ES-I3 (cell line): ENCODE data around the gene KLK7.
A peak's percentile ranks its signal among the peaks of the same experiment; 100 is the strongest.
"Not testable (repeated sequence)": the region's sequence is repeated elsewhere in the genome, so short reads cannot be mapped to it uniquely, and the experiment has no call there.

Source experiments
- H3K36me3 ChIP-seq: 2 replicates; pipeline ENCODE4 v1.6.1; 2013; ENCODE audit warnings: mild to moderate bottlenecking, low read length, control low read depth, moderate library complexity; ENCODE audit not compliant: insufficient read depth
- H3K4me1 ChIP-seq: 2 replicates; pipeline ENCODE4 v1.6.1; 2013; ENCODE audit warnings: mild to moderate bottlenecking, control low read depth, low read length; ENCODE audit not compliant: insufficient read depth
- H3K9ac ChIP-seq: 2 replicates; pipeline ENCODE4 v1.6.1; 2013; ENCODE audit warnings: low read depth, mild to moderate bottlenecking, low read length, moderate library complexity
- H3K9me3 ChIP-seq: 2 replicates; pipeline ENCODE4 v1.6.1; 2013; ENCODE audit warnings: mild to moderate bottlenecking, low read length, moderate library complexity; ENCODE audit not compliant: control insufficient read depth, insufficient read depth

KLK7 gene

DNA sequence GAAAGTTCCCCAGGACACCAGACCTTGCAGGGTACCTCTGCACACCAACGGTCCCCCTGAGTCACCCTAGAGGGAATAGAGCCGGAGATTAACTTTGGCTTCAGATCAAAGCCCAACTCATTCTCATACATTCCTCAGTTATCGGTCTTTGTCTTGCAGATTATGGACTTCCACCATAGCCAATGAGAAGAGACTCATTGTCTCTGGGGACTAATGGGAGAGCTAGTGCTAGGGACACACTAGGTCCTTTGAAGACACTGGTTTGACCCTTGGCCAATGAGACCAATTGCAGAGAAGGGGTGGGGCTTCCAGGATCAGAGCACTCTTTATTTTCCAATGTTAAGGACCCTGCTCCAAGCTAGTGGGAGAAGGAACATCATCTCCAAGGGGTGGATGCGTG lies 6.1 kb downstream of the KLK7 start:
- Histone ChIP-seq H3K9ac (no peak overlapping the region), H3K4me1 (peaks cover 14% of the 10 kb centered on the region), H3K36me3 (no peaks in the 10 kb centered on the region)

GRCh38 chr19:50975766-50976165 lies 8.0 kb downstream of the KLK7 start:
- Histone ChIP-seq H3K4me1 (peaks cover 14% of the 10 kb centered on the region), H3K9ac (no peak overlapping the region; the same call in 1 of the 2 replicates), H3K9me3 (no peaks in the 10 kb centered on the region), H3K36me3 (no peaks in the 10 kb centered on the region)

More for the DNA sequence above, 6.1 kb downstream of the KLK7 start:
- no peaks in the 10 kb centered on the region for H3K9me3 ChIP-seq

DNA sequence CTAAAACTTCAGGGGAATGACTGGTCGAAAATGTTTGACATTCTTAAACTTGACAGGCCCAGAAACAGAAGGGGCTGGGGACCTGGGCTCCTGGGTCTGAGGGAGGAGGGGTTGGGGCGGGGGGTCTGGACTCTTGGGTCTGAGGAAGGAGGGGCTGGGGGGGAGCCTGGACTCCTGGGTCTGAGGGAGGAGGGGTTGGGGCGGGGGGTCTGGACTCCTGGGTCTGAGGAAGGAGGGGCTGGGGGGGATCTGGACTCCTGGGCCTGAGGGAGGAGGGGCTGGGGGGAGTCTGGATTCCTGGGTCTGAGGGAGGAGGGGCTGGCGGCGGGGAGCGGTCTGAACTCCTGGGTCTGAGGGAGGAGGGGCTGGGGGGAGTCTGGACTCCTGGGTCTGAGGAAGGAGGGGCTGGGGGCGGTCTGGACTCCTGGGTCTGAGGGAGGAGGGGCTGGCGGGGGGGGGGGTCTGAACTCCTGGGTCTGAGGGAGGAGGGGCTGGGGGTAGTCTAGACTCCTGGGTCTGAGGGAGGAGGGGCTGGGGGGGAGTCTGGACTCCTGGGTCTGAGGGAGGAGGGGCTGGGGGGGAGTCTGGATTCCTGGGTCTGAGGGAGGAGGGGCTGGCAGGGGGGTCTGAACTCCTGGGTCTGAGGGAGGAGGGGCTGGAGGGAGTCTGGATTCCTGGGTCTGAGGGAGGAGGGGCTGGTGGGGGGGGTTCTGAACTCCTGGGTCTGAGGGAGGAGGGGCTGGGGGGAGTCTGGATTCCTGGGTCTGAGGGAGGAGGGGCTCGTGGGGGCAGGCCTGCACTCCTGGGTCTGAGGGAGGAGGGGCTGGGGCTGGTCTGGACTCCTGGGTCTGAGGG lies 8.8 kb downstream of the KLK7 start:
- Histone ChIP-seq H3K9ac (no peak overlapping the region), H3K9me3 (no peaks in the 10 kb centered on the region), H3K36me3 (no peaks in the 10 kb centered on the region), H3K4me1 (peaks cover 11% of the 10 kb centered on the region)

DNA sequence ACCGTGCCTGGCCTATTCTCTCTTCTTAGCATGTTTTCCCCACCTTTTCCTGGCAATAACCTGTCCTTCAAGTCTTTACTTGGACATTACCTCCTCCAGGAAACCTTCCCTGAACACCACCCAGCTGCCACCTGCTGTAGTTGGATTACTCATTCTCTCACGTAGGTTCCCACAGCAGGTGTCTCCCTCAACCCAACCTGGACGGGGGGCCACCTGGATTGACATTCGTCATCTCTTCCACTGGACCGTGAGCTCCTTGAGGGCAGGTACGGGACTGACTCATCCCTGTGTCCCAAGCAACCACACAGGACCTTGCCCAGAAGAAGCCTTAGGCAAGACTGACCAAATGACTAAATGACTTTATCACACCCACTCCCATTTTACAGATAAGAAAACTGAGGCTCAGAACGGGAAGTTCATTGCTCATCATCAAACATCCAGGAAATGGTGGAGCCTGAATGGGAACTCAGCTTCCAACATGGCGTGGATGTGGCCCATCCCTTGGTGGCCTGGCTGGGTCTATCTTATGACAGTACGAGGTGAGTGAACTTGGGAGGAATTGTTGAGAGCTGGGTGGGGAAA lies 10.8 kb downstream of the KLK7 start:
- Histone ChIP-seq H3K9ac (no peak overlapping the region), H3K4me1 (peaks cover 9% of the 10 kb centered on the region)

GRCh38 chr19:50969810-50970209 lies 13.9 kb downstream of the KLK7 start:
- not testable (repeated sequence) for H3K36me3 ChIP-seq, H3K9ac ChIP-seq, H3K9me3 ChIP-seq, H3K4me1 ChIP-seq

More for the DNA sequence above, 10.8 kb downstream of the KLK7 start:
- Histone ChIP-seq H3K36me3 (no peaks in the 10 kb centered on the region), H3K9me3 (no peaks in the 10 kb centered on the region)

DNA sequence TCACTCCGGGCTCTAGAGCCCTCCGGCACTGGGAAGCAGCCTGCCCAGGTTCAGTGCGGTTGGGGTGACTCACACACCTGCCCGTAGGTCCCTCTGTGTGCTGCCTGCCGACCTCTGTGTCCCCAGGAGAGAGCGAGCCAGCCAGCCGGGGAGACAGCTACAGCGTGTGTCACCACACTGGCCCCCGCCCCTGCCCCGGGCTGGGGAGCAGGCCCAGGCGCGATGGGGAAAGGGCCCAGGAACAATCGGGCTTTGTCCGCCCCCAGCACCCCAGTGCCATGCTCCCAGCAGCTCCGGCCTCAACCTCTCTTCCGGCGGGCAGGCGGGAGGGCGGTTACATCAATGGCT lies 14.3 kb downstream of the KLK7 start, which contains the start of gene KLK6:
Gene KLK6, minus strand, starts transcription at position 179 of the 348 bp plus-strand sequence. CDS start 1,487 bp downstream, outside the sequence.
- Histone ChIP-seq H3K9me3 (no peaks in the 10 kb centered on the region), H3K36me3 (no peaks in the 10 kb centered on the region), H3K9ac (peak within 1 kb of the TSS; percentile 12; the same call in 1 of the 2 replicates), H3K4me1 (peaks cover 8% of the 10 kb centered on the region; the same call in 1 of the 2 replicates)

DNA sequence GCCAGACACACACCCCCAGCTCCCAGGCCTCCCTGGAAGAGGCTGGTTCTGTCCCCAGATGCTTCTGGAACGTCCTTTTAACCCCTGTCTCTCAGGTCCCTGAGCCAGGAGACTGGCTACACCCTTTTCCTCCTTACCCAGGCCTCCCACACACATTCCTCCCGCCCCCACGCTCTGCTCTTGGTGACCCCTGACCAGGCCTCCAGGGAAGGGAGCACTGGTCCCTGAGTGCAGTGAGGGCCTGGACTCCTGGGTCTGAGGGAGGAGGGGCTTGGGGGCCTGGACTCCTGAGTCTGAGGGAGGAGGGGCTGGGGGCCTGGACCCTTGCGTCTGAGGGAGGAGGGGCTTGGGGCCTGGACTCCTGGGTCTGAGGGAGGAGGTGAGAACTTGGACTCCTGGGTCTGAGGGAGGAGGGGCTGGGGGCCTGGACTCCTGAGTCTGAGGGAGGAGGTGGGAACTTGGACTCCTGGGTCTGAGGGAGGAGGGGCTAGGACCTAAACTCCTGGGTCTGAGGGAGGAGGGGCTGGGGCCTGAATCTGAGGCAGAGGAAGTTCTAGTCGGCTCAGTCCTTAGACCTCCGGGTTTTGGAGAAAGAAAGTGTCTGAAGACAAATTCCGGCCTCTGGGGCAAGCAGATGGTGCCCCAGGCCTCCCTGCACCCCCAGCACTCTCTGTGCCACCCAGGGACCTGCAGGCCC lies 14.9 kb downstream of the KLK7 start:
- Histone ChIP-seq H3K9ac (peak overlapping the region; percentile 12; the same call in 1 of the 2 replicates), H3K9me3 (no peaks in the 10 kb centered on the region), H3K36me3 (no peaks in the 10 kb centered on the region), H3K4me1 (peaks cover 8% of the 10 kb centered on the region; the same call in 1 of the 2 replicates)

- Histone ChIP-seq H3K9me3 (no peaks in the 10 kb centered on the region), H3K36me3 (no peaks in the 10 kb centered on the region), H3K9ac (peak overlapping the region; percentile 12; the same call in 1 of the 2 replicates), H3K4me1 (peaks cover 8% of the 10 kb centered on the region; the same call in 1 of the 2 replicates)
Measured at GRCh38 chr19:50967929-50968715, 15.6 kb downstream of the KLK7 start.

GRCh38 chr19:50964266-50964665 lies 19.5 kb downstream of the KLK7 start:
- Histone ChIP-seq H3K36me3 (no peaks in the 10 kb centered on the region), H3K4me1 (peaks cover 7% of the 10 kb centered on the region; the same call in 1 of the 2 replicates), H3K9ac (no peak overlapping the region), H3K9me3 (no peaks in the 10 kb centered on the region)

DNA sequence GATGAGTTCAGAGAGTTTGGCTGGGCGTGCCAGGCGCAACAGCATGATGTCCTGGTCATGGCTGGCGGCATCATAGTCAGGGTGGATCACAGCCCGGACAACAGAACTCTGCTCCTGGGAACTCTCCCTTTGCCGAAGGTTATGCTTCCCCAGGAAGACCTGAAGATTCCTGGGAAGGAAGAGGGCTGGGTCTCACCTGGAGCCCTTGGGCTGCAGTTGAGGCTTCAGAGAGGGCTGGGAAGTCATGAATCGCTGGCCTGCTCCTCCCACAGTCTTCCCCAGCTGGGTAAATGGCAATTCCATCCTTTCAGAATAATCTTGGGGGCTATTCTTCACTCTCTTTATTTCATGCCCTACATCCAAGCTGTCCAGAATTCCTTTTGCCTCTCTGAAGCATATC lies 20.3 kb downstream of the KLK7 start:
- no peaks in the 10 kb centered on the region for H3K36me3 ChIP-seq
- H3K4me1 ChIP-seq = no peaks in the 10 kb centered on the region; the same call in 1 of the 2 replicates
- H3K9me3 ChIP-seq = no peaks in the 10 kb centered on the region
- no peak overlapping the region for H3K9ac ChIP-seq

DNA sequence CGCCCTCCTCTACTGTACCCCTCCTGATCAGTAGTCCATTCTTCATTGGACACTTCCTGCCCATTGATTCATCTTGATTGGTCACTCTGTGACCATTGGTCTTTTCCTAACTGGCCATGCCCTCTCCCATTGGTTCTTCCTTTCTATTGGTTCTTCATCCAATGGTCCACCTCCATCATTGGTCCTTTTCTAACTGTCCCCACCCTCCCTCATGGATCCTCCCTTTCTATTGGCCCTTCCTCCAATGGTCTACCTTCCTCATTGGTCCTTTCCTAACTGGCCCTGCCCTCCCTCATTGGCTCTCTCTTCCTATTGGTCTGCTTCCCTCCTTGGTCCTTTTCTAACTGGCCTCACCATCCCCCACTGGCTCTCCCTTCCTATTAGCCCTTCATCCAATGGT lies 21.5 kb downstream of the KLK7 start:
- H3K9ac ChIP-seq = no peak overlapping the region
- no peaks in the 10 kb centered on the region for H3K36me3 ChIP-seq
- H3K4me1 ChIP-seq = no peaks in the 10 kb centered on the region
- no peaks in the 10 kb centered on the region for H3K9me3 ChIP-seq

GRCh38 chr19:50959731-50960500 lies 23.8 kb downstream of the KLK7 start:
- no peaks in the 10 kb centered on the region for H3K9me3 ChIP-seq
- no peaks in the 10 kb centered on the region for H3K4me1 ChIP-seq
- no peaks in the 10 kb centered on the region for H3K36me3 ChIP-seq
- H3K9ac ChIP-seq = no peak overlapping the region

GRCh38 chr19:50957587-50957986 lies 26.1 kb downstream of the KLK7 start:
- Histone ChIP-seq H3K9ac (no peak overlapping the region), H3K9me3 (no peaks in the 10 kb centered on the region), H3K4me1 (no peaks in the 10 kb centered on the region; the same call in 1 of the 2 replicates), H3K36me3 (no peaks in the 10 kb centered on the region)
